KOPT-K1 (cell line): ENCODE data around the gene RSPH1.
A peak's percentile ranks its signal among the peaks of the same experiment; 100 is the strongest.

Experiments
- H3K27ac ChIP-seq: fragments of 200-600 bp; sonication (generic); 2 replicates; pipeline ENCODE4 v1.5.1; 2016; ENCODE audit warnings: antibody characterized with exemption, mild to moderate bottlenecking, low read depth, low read length; ENCODE audit not compliant: poor library complexity, severe bottlenecking
- H3K36me3 ChIP-seq: fragments of 200-600 bp; sonication (generic); 2 replicates; pipeline ENCODE4 v1.5.1; 2017; ENCODE audit warnings: antibody characterized with exemption, mild to moderate bottlenecking, low read length, moderate library complexity; ENCODE audit not compliant: insufficient read depth
- H3K9me3 ChIP-seq: fragments of 200-600 bp; sonication (generic); 2 replicates; pipeline ENCODE4 v1.5.1; 2017; ENCODE audit warnings: antibody characterized with exemption, low read length, mild to moderate bottlenecking; ENCODE audit not compliant: insufficient read depth, poor library complexity, severe bottlenecking

RSPH1 gene

DNA sequence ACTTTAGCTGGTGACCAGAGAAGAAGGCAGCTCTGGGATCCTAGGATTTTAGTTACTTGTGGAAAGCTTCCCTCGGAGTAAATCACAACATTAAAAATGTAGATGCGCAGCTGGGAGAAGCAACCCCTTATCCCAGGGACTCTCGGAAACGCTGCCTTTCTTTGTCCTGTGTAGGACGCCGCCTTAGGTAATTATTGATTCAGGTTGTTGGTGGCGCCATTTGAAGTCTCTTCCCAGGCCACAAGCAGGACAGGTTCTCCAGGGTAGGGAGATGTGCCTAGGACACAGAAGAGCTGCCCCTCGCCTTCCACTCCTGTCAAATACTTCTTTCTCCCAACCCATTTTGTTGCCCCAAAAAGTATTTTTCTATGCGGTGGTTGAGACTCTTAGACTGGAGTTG lies 27.9 kb upstream of the RSPH1 start:
- Histone ChIP-seq H3K27ac (peak overlapping the region; percentile 9), H3K36me3 (peaks cover 22% of the 10 kb centered on the region; the same call in 1 of the 2 replicates), H3K9me3 (no peaks in the 10 kb centered on the region)

DNA sequence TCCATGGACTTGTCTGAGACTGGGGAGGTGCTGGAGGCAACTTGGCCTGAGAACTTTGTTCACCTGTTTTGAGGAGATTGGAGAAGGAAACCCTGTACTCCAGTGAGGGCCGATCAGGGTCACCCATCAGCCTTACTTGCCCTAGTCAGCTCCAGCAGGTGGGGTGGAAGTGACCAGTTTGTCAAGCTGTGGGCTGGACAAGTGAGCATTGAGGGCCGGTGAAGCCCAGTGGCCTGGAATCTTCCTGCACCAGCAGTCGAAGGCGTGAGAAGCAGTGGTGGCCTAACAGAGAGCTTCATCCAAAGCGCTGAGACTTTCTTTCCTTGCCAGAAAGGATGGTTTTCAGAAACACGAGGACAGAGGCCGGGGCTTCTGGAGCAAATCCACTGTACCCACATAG lies 27.2 kb upstream of the RSPH1 start:
- Histone ChIP-seq H3K9me3 (no peaks in the 10 kb centered on the region), H3K27ac (no peak overlapping the region), H3K36me3 (peaks cover 29% of the 10 kb centered on the region; the same call in 1 of the 2 replicates)

DNA sequence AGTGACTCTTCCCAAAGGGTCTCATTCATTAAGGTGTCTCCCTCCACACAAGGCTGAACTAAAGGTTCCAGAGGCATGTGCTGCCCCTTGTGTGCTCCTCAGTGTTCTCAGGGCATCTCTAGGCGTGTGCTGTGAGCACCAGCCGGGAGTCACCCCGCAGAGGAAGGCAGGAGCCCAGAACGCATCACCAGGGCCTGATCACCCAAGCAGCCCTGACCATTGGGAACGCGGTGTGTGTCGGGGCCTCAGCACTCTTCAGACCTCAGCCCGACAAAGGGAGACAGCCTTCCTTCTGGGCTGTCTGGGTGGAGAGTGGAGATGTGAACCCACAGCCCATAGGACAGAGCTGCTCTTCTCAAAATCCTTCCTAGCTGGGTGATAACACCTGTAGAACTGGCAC lies 26.7 kb upstream of the RSPH1 start:
- Histone ChIP-seq H3K27ac (no peak overlapping the region), H3K36me3 (peaks cover 31% of the 10 kb centered on the region; the same call in 1 of the 2 replicates), H3K9me3 (no peaks in the 10 kb centered on the region)

DNA sequence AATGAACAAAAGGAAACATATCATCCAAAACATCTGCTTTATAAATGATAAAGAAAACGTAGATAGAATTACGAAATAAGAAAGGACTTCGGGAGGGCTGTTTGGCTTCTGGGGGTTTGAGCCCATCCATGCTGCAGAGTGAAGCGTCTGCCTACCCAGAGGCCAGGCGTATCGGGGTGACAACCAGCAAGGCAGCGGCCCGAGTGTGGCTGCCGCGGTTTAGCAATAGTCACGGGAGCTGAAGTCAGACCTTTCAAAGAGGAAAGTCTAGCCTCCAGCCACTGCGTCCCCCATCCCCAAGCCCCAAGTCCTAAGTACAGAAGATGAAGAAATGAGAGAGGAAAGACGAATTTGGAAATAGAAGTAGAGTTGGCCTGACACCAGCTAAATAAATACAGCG lies 26.2 kb upstream of the RSPH1 start:
- no peaks in the 10 kb centered on the region for H3K9me3 ChIP-seq
- H3K27ac ChIP-seq, result no peak overlapping the region
- peaks cover 34% of the 10 kb centered on the region; the same call in 1 of the 2 replicates for H3K36me3 ChIP-seq

DNA sequence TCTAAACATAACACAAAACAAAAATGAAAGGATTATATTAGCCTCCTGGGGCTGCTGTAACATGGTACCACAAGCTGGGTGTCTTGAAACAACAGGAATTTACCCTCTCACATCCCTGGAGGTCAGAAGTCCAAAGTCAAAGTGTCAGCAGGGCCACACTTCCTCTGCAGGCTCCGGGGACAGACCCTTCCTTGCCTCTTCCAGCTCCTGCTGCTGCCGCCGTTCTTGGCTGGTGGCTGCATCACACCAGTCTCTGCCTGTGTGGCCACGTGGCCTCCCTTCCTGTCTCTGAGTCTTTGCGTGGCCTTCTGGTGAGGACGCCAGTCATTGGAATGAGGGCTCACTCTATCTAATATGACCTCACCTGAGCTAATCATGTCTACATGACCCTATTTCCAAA lies 25.8 kb upstream of the RSPH1 start:
- Histone ChIP-seq H3K36me3 (peaks cover 34% of the 10 kb centered on the region; the same call in 1 of the 2 replicates), H3K9me3 (no peaks in the 10 kb centered on the region), H3K27ac (no peak overlapping the region)

DNA sequence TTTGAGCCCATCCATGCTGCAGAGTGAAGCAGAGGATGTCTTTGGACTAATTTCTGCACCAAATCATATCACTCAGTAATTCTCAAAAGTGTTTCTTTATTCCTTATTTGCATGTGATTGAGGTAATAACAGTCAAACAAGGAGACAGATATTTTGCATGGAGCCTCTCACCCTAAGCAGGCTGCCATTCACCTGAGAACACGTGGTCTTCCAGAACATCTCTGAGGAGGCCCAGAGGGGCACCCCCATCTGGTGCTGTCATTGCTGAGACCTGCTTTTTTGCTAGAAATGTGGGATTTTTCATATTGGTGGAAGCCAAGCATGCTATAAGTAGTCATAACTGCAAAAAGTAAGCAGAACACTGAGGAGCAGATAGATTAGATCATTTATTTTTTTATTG lies 25.4 kb upstream of the RSPH1 start:
- Histone ChIP-seq H3K27ac (no peak overlapping the region), H3K9me3 (no peaks in the 10 kb centered on the region), H3K36me3 (peaks cover 34% of the 10 kb centered on the region; the same call in 1 of the 2 replicates)

DNA sequence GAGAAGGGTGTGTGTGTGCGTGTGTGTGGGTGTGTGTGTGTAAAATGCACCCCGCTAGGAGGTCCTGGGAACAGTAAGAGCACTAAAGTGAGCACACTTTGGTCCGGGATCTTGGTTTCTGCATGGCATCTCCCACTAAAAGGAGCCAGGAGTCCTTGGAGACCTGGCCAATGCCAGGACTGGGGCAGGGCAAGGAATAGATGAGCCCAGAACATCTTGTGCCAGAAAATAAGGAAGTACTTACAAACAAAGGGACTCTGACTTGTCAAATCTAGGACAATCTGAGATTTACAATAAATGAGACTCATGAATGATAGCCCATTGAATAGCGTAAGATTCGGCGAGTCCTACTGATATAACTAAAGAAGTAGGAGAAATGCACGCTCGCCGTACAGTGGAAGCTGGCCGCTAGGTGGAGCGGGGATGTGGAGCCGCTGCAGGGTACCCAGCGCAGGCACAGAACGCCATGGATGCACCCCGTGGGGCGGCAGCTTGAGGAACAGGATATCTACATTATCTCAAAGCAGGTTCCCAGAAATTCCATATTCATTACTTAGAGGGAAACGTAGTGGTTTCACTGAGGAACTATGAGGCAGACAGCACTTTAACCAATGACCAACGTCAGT lies 24.7 kb upstream of the RSPH1 start:
- Histone ChIP-seq H3K9me3 (no peaks in the 10 kb centered on the region), H3K36me3 (peaks cover 34% of the 10 kb centered on the region; the same call in 1 of the 2 replicates), H3K27ac (no peak overlapping the region)

DNA sequence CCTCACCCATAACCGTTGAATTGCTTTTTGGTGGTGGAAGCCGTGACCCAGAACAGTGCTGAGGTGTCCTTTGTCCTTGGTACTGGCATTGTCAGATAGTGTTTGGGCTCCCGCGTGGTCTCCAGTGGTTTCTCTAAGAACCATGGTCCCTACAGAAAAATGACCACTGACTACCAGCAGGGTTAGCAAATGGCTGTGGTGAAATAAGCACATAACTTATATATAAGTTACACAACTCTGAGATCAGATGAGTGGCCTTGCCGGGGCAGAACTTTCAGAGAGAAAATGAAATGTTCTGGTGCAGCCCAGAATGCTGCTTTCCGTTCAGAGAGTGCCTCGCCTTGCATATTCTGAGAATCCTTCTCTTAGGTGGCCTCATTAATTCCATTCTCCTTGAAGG lies 22.6 kb upstream of the RSPH1 start:
- peaks cover 34% of the 10 kb centered on the region; the same call in 1 of the 2 replicates for H3K36me3 ChIP-seq
- H3K27ac ChIP-seq, result no peak overlapping the region
- no peaks in the 10 kb centered on the region for H3K9me3 ChIP-seq

DNA sequence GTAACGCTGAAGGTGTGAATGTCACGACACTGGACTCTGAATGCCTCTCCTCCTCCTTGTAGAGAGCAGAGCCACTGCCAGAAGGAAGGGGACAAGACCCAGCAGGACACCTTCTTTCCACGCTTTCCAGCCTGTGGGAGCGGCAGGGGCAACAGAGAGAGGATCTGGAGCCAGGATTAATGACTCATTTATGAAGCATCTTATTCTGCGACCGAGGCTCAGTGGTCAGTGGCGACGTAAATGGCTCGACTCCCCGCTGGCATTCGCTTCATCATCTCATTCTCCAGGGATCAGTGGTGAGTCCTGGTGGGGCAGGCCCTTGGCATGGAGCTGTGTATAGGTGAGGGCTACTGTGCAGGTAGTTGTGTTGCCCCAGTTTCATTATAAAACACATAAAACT lies 22.2 kb upstream of the RSPH1 start:
- H3K36me3 ChIP-seq, result peaks cover 34% of the 10 kb centered on the region; the same call in 1 of the 2 replicates
- H3K27ac ChIP-seq, result no peak overlapping the region
- H3K9me3 ChIP-seq, result no peaks in the 10 kb centered on the region

DNA sequence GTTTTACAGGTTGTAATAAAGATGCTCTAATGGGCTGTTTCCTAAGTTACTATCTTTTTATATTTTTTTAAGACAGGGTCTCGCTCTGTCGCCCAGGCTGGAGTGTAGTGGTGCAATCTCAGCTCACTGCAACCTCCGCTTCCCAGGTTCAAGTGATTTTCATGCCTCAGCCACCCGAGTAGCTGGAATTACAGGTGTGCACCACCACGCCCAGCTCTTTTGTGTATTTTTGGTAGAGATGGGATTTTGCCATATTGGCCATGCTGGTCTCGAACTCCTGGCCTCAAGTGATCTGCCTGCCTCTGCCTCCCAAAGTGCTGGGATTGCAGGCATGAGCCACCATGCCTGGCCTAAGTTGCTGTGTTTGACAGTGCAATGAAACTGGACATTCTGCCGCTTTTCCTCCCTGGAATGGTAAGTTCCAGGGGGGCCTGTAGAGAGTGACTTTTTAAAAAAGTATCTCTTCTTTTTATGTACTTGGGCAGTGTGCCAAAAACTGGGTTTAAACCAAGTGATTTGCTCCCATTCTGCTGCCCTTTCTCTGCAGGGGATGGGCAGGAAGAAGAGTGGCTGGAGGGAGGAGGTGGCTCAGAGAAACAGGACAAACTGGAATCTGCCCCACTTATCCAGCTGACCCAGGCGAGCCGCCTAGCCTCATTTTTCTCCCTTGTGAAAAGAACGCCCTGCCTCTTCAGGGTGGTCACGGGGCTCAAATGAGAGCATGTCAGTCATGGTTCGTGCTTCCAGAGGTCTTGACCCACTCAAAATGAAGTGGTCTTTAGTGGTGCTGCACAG lies 19.9 kb upstream of the RSPH1 start:
- no peak overlapping the region for H3K27ac ChIP-seq
- peaks cover 31% of the 10 kb centered on the region; the same call in 1 of the 2 replicates for H3K36me3 ChIP-seq
- H3K9me3 ChIP-seq, result no peaks in the 10 kb centered on the region

DNA sequence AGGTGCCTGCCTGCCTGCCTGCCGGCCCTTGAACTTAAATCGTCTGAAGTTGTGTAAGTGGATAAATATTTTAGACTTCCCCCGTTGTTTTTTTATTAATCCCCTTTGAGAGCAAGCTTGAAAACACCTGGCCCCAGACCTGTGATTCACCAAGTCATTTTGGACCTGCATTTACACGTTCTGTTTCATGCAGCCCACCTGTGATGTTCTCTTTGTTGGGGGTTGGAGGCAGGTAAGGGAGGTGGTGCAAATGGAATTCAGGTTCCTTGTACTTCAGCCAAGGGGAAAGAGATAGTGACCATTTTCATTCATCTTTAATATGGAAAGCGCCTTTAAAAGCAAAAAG lies 18.8 kb upstream of the RSPH1 start:
- Histone ChIP-seq H3K36me3 (peaks cover 21% of the 10 kb centered on the region; the same call in 1 of the 2 replicates), H3K27ac (peak overlapping the region; percentile 55), H3K9me3 (no peaks in the 10 kb centered on the region)

DNA sequence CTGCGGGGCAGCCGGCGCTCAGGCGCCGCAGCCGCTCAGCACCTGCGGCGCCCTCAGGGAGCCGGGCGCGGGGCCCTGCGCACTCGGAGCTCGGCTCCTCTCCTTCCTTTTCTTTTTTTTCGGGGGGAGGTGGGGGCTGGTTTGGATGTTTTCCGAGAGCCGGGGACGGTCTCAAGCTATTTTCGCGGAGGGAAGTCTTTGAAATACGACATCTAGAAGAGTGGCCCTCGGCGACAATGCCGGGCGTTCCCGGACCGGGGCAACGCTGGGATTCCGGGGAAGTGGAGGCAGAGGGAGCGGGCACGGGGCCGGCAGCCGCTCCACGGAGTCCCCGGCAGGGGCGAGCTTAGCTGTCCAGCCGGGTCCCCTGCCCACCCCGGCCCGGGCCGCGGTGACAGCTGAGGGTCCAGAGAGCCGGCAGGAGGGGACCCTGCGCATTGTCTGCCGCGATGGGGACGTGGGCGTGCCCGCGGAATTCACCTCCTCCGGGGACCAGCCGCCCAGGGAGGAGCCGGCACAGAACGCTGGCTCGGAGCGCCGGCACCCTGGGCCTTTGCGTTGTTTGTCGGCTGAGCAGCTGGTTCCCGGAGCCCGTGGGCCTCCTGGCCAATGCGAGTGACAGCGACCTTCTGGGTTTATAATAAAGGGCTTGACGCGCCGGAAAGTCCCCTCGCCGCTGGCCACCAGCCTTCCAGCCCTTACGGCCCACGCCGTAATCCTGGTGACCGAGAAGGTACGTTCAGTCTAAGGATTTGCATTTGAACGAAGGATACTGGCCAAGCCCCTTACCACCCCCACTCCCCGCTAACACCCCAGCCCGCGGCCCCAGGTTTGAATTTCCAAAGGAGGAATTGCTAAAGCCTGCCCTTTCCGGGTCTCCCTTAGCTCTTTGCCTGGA lies 18.2 kb upstream of the RSPH1 start:
- peak overlapping the region; percentile 55 for H3K27ac ChIP-seq
- peaks cover 15% of the 10 kb centered on the region; the same call in 1 of the 2 replicates for H3K36me3 ChIP-seq

DNA sequence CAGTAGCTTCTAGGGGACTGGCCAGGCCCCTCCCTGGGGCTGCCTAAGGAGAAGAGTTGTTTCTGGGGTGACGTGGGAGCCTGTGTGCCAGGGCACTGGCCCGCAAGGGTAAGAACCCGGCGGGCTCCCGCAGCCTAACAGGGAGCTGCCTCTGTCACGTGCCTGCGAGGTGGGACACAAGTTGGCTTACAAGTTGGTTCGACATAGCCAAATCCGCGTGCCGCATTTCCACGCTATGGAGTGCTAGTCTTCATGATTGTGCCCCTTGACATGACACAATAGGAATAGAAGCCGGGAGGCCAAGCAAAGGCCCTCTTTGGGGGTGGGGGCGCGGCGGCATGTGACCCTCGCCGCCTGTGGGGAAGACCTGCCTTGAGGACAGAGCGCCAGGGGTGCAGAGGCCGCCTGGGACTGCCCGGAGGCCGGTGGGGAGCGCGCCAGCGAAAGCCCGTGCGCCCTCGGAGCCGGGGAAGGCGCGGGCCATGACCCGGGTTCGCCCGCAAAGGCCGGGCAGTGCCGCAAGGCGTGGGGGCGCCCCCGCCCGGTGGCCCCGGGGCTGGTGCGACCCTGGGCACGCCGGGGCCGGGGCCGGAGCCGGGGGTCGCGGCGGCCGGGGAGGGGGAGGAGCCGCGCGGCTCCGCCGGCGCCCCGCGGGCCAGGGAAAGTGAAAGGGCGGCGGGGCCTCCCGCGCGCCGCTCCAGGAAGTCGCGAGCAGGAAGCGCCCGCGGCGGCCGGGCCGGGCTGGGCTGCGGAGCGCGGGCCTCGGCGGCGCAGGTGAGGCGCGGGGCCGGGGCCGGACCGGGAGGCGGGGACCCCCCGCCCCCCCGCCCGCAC lies 17.3 kb upstream of the RSPH1 start, which contains the start of gene SLC37A1:
Gene SLC37A1 (plus strand): TSS at position 702 of the 834 bp plus-strand sequence. CDS start 4,603 bp downstream, outside the sequence.
- peaks cover 6% of the 10 kb centered on the region; the same call in 1 of the 2 replicates for H3K36me3 ChIP-seq
- peak within 1 kb of the TSS; percentile 55 for H3K27ac ChIP-seq

More for the DNA sequence above, 18.2 kb upstream of the RSPH1 start:
- H3K9me3 ChIP-seq, result no peaks in the 10 kb centered on the region

More for the DNA sequence above, 17.3 kb upstream of the RSPH1 start, which contains the start of gene SLC37A1:
- H3K9me3 ChIP-seq, result no peaks in the 10 kb centered on the region
